Activated CD4-positive, alpha-beta memory T cell treated with anti-CD3 and anti-CD28 coated beads for 36 hours (primary cell): ENCODE results near the gene SLC35E2B. TPM values are rescaled to one million over a fixed set of nuclear protein-coding genes. Genes with fewer than 3 reads are reported as not detected.
"Not testable (repeated sequence)": the region's sequence is repeated elsewhere in the genome, so short reads cannot be mapped to it uniquely, and the experiment has no call there.

Experiments
- CTCF ChIA-PET: fragments of 350-600 bp; sonication (Branson Sonifier 250); formaldehyde crosslinking; loops from one replicate; lab custom pipeline; 2021; ENCODE audit warnings: antibody characterized with exemption, inconsistent platforms; lab: Charles Lee
- POLR2A ChIA-PET: fragments of 350-600 bp; sonication (Branson Sonifier 250); formaldehyde crosslinking; loops from one replicate; lab custom pipeline; 2021; ENCODE audit warnings: antibody characterized with exemption; lab: Charles Lee
- DNase-seq: peaks from one replicate; pipeline ENCODE4 v3.0.0-alpha.2; 2020
- H3K27ac Mint-ChIP-seq: one replicate; pipeline ENCODE4 v1.8.0; 2021; ENCODE audit warnings: mixed read lengths
- H3K27me3 Mint-ChIP-seq: one replicate; pipeline ENCODE4 v1.8.0; 2021; ENCODE audit warnings: mixed read lengths
- H3K36me3 Mint-ChIP-seq: one replicate; pipeline ENCODE4 v1.8.0; 2021; ENCODE audit warnings: mixed read lengths
- H3K4me1 Mint-ChIP-seq: one replicate; pipeline ENCODE4 v1.8.0; 2021; ENCODE audit warnings: low read depth, mixed read lengths
- H3K4me3 Mint-ChIP-seq: one replicate; pipeline ENCODE4 v1.8.0; 2021; ENCODE audit warnings: mild to moderate bottlenecking, mixed read lengths
- H3K9me3 Mint-ChIP-seq: one replicate; pipeline ENCODE4 v1.8.0; 2021; ENCODE audit warnings: mixed read lengths
- intact Hi-C: fragments of 100-400 bp; cut with micrococcal nuclease; formaldehyde crosslinking; loops from one replicate; pipeline ENCODE4 v1.15.1; 2023
- total RNA-seq, 2 experiments: library from RNA; stranded (reverse); gene quantifications; one replicate each; pipeline ENCODE4 v1.2.3, GENCODE V29; 2021

Gene SLC35E2B
- total RNA-seq, 2 experiments from 2014 or later: 29.0 to 30.1 TPM

- intact Hi-C loops: no loop called here
- ChIA-PET POLR2A (interaction anchor here (1.3 kb wide), 1 partner anchor 46 kb away, joined by 3 read pairs; the partner anchor contains the start of gene CDK11A), CTCF (interaction anchor here (0.6 kb wide), 1 partner anchor 27 kb away, joined by 4 read pairs; no protein-coding TSS in a partner anchor)
- Mint-ChIP-seq H3K27ac (peak overlapping the region; percentile 93), H3K4me3 (peak overlapping the region; percentile 77), H3K27me3 (no peaks in the 10 kb centered on the region), H3K9me3 (no peaks in the 10 kb centered on the region), H3K36me3 (peaks cover 9% of the 10 kb centered on the region), H3K4me1 (peaks cover 27% of the 10 kb centered on the region)
- peak; percentile 65 for DNase-seq
Measured at GRCh38 chr1:1678581-1679380, 13.8 kb downstream of the SLC35E2B start.

DNA sequence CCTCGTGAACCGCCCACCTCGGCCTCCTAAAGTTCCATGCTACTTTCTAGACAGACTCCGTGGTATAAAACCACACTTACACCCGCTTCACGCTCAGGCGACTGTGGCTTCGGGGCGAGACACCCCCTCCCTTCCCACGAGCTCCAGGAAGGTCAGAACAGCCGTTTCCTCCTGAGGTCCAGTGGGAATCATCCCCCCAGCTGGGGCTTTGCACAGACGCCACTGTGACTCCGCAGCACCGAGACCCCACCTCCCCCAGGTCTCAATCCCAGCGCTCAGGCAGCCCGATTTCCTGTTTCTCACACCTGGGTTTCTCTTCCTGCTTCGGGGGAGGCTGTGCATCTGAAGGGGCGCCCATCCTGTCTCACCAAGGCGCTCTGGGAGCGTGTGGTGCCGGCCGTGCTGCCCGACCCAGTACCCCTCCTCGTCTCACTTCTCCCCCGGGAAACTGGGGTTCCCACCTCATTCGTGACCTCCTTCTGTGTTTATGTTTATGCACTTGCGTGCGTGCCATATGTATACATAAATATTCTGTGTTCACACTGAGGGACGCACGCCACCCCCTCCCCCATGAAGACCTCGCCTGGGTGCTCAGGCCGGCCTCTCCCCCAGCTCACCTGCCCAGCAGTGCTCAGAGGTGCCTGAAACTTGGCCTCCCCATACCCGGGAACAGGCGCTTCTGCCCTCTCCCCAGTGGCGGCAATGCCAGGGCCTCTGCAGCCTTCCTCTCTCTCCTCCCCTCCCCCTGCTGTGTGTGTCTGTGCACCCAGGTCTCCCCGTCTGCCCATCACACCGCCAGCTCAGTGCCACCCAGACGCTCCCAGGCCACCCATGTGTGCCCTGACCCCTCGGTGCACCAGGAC is 14.6 kb downstream of the SLC35E2B start:
- Mint-ChIP-seq H3K36me3 (peaks cover 9% of the 10 kb centered on the region), H3K27me3 (no peaks in the 10 kb centered on the region), H3K9me3 (no peaks in the 10 kb centered on the region), H3K4me3 (peak overlapping the region; percentile 77), H3K27ac (peak overlapping the region; percentile 93), H3K4me1 (peaks cover 24% of the 10 kb centered on the region)
- POLR2A ChIA-PET: interaction anchor here (0.7 to 1.3 kb wide), 2 partner anchors 46 to 102 kb away, joined by 3 to 7 read pairs; partner anchors contain the start of gene CDK11A
- CTCF ChIA-PET: interaction anchor here (0.6 to 1.2 kb wide), 2 partner anchors 12 to 26 kb away, joined by 3 to 4 read pairs; no protein-coding TSS in a partner anchor
- peak; percentile 59 for DNase-seq
- intact Hi-C loops: no loop called here

GRCh38 chr1:1676087-1676486 is 16.5 kb downstream of the SLC35E2B start:
- DNase-seq, H3K36me3 Mint-ChIP-seq, H3K9me3 Mint-ChIP-seq, H3K4me3 Mint-ChIP-seq, H3K27ac Mint-ChIP-seq, H3K27me3 Mint-ChIP-seq, POLR2A ChIA-PET, intact Hi-C loops, CTCF ChIA-PET: not testable (repeated sequence)
- H3K4me1 Mint-ChIP-seq: peaks cover 21% of the 10 kb centered on the region

- POLR2A ChIA-PET, H3K4me3 Mint-ChIP-seq, H3K36me3 Mint-ChIP-seq, H3K27me3 Mint-ChIP-seq, CTCF ChIA-PET, H3K27ac Mint-ChIP-seq, DNase-seq, H3K9me3 Mint-ChIP-seq, intact Hi-C loops: not testable (repeated sequence)
- H3K4me1 Mint-ChIP-seq: peaks cover 21% of the 10 kb centered on the region
Measured at GRCh38 chr1:1675218-1675617, 17.4 kb downstream of the SLC35E2B start.

- H3K36me3 Mint-ChIP-seq: peaks cover 11% of the 10 kb centered on the region
- H3K4me3 Mint-ChIP-seq, intact Hi-C loops, DNase-seq, POLR2A ChIA-PET, H3K27ac Mint-ChIP-seq, H3K27me3 Mint-ChIP-seq, CTCF ChIA-PET, H3K9me3 Mint-ChIP-seq: not testable (repeated sequence)
- peaks cover 21% of the 10 kb centered on the region for H3K4me1 Mint-ChIP-seq
Measured at GRCh38 chr1:1674806-1675205, 17.8 kb downstream of the SLC35E2B start.

- H3K36me3 Mint-ChIP-seq: peaks cover 9% of the 10 kb centered on the region
- peaks cover 3% of the 10 kb centered on the region for H3K4me1 Mint-ChIP-seq
- no peak overlapping the region for H3K27ac Mint-ChIP-seq
- DNase-seq: no peak
- no peak overlapping the region for H3K4me3 Mint-ChIP-seq
- intact Hi-C loops: no loop called here
- ChIA-PET POLR2A (no interaction called here), CTCF (no interaction called here)
- no peaks in the 10 kb centered on the region for H3K27me3 Mint-ChIP-seq
- H3K9me3 Mint-ChIP-seq: no peaks in the 10 kb centered on the region
Measured at GRCh38 chr1:1672181-1672965, 20.2 kb downstream of the SLC35E2B start.

DNA sequence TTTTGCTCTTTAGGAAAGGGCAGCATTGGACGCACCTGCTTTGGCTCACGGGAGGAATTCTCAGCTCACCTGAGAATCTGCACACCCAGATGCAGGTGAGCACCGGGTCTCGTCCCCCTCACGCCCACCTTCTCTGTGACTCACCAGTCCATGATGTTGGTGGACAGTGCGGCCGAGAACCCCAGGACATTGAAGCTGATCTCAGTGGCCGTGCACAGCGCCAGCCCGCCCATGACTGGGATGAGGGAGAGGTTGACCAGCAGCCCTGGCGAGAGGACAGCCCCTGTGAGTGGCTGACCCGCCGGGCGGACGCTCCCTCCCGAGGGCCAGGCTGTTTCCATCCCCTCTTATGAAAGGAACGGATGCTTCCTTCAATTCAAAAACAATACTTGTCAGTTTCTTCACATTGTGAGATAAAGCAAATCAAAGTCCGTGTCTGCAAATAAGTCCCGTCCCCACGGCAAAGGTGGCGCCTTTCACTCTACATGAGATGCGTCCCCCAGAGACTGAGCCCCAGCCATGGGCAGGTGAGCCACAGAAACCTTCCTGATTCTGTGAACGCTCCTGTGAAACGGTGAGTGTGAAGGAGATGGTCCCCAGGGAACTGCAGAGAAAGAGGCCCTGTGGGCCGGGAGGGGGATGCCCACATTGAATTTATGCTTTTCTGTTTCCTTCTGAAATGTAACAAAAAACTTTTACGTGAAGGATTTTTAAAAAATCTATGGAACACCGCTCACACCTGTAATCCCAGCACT is 21.1 kb downstream of the SLC35E2B start:
- no peak for DNase-seq
- H3K9me3 Mint-ChIP-seq: no peaks in the 10 kb centered on the region

DNA sequence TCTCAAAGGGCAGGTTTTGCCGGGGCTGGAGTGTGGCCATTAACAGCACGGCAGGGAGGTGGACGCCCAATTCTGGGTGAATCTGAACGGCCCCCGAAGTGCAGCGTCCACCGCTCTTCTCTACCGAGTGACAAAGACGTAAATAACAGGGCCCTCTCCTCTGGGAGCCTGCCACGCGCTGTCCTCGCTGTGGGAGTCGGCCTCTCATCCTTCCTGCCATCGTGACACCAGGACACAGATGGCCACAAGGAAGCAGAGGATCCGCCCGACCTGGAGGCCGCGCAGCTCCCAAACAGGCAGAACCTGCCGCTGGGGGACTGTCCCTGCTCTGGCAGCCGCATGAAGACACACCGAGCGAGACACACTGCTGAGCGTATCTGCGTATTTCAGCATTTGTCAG is 21.7 kb downstream of the SLC35E2B start:
- intact Hi-C loops: no loop called here
- no peak overlapping the region for H3K27ac Mint-ChIP-seq
- no peaks in the 10 kb centered on the region for H3K27me3 Mint-ChIP-seq
- peaks cover 9% of the 10 kb centered on the region for H3K36me3 Mint-ChIP-seq
- CTCF ChIA-PET: no interaction called here
- H3K9me3 Mint-ChIP-seq: no peaks in the 10 kb centered on the region
- POLR2A ChIA-PET: no interaction called here
- no peak overlapping the region for H3K4me3 Mint-ChIP-seq
- no peak for DNase-seq
- no peaks in the 10 kb centered on the region for H3K4me1 Mint-ChIP-seq

More for the DNA sequence above, 21.1 kb downstream of the SLC35E2B start:
- ChIA-PET CTCF (no interaction called here), POLR2A (no interaction called here)
- Mint-ChIP-seq H3K36me3 (peaks cover 9% of the 10 kb centered on the region), H3K27me3 (no peaks in the 10 kb centered on the region), H3K4me3 (no peak overlapping the region), H3K4me1 (no peaks in the 10 kb centered on the region), H3K27ac (no peak overlapping the region)
- intact Hi-C loops: no loop called here

DNA sequence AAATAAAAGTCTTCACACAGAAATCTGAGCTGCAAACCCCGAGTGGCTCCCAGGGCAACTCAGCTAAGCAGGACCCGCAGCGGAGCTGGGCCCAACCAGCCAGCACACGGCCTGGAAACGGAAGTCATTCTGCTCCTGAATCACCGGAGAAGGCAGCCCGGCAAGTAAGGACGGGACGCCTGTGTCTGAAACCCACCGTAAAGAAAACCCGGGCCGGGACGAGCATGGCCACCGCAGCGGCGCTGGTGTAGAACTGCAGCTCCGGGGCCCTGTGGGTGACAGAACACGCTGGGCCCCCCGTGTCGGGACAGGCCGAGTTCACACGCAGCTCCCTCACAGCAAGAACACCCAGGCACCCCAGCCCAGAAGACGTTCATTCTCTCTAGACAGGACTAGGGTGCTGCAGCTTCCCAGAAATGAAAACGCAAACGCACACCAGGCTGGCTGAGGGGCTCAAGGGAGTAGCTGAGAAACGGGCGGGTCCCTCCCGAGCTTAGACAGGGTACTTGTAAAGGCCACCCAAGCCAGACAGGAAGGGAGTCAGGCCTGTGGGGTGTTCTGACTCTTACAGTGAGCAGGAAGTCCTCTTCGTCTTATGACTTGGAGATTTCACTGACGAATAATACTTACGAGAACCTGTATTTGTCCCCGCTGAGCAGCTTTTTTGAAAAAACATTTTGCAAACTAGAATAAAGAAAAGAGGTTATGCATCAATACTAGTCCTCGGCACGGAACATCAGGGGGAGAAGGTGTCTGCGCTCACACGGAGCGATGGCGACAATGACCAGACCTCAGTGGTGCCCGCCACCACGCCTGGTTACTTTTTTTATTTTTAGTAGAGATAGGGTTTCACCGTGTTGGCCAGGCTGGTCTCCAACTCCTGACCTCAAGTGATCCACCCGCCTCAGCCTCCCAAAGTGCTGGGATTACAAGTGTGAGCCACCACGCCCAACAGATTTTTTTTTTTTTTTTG is 22.8 kb downstream of the SLC35E2B start:
- DNase-seq: no peak
- POLR2A ChIA-PET: no interaction called here
- H3K4me1 Mint-ChIP-seq: no peaks in the 10 kb centered on the region
- no peaks in the 10 kb centered on the region for H3K27me3 Mint-ChIP-seq
- no peak overlapping the region for H3K27ac Mint-ChIP-seq
- CTCF ChIA-PET: interaction anchor here (0.9 kb wide), 1 partner anchor 10 kb away, joined by 3 read pairs; no protein-coding TSS in a partner anchor
- intact Hi-C loops: no loop called here
- peaks cover 9% of the 10 kb centered on the region for H3K36me3 Mint-ChIP-seq
- H3K9me3 Mint-ChIP-seq: no peaks in the 10 kb centered on the region
- no peak overlapping the region for H3K4me3 Mint-ChIP-seq

DNA sequence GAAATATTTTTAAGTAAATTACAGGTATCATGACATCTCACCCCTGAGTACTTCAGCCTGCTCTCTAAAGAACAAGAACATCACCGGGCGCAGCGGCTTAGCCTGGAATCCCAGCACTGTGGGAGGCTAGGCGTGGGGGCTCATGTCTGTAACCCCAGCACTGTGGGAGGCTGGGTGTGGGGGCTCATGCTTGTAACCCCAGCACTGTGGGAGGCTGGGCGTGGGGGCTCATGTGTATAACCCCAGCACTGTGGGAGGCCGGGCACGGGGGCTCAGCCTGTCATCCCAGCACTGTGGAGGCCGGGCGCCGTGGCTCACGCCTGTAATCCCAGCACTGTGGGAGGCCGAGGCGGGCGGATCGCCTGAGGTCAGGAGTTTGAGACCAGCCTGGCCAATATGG is 26.1 kb downstream of the SLC35E2B start:
- DNase-seq: no peak
- intact Hi-C loops: no loop called here
- H3K36me3 Mint-ChIP-seq: peaks cover 9% of the 10 kb centered on the region
- H3K4me3 Mint-ChIP-seq: no peak overlapping the region
- H3K27me3 Mint-ChIP-seq: no peaks in the 10 kb centered on the region
- POLR2A ChIA-PET: no interaction called here
- no peaks in the 10 kb centered on the region for H3K4me1 Mint-ChIP-seq
- no peak overlapping the region for H3K27ac Mint-ChIP-seq
- no peaks in the 10 kb centered on the region for H3K9me3 Mint-ChIP-seq
- CTCF ChIA-PET: interaction anchor here (1.0 kb wide), 1 partner anchor 11 kb away, joined by 3 read pairs; no protein-coding TSS in a partner anchor
